Measurements from ENCODE around the gene WIPI1. TPM values are rescaled to one million over a fixed set of nuclear protein-coding genes. Genes with fewer than 3 reads are reported as not detected.

Gene WIPI1
- polyA plus RNA-seq, 1 donor (not counting 4 experiments of a cell fraction or from before 2014, with no cell fraction given), result 49.4 TPM

GRCh38 chr17:68396226-68397107 is 60.8 kb downstream of the WIPI1 start:
- Histone ChIP-seq H3K9me3 (ENCODE audit: control insufficient read depth, low read depth, low read length) (no peaks in the 10 kb centered on the region), H3K4me3 (ENCODE audit: control insufficient read depth in 2 of 3, extremely low read depth in 1 of 3, insufficient read depth in 2 of 3, low read depth in 1 of 3, low read length in 3 of 3) (no peak overlapping the region), H3K36me3 (ENCODE audit: control insufficient read depth in 2 of 2, extremely low read depth in 1 of 2, insufficient read depth in 2 of 2, low read length in 2 of 2) (no peaks in the 10 kb centered on the region), H3K9me1 (ENCODE audit: control insufficient read depth, extremely low read depth, insufficient read depth, low read length) (no peaks in the 10 kb centered on the region), H3K79me2 (ENCODE audit: control insufficient read depth, insufficient read depth, low read length) (no peaks in the 10 kb centered on the region), H3K27ac (ENCODE audit: control insufficient read depth, insufficient read depth, low read length) (no peak overlapping the region), H3K9ac (ENCODE audit: control insufficient read depth, extremely low read depth, insufficient read depth, low read length) (no peak overlapping the region), H3K4me1 (ENCODE audit: control insufficient read depth, extremely low read depth, insufficient read depth, low read length) (no peaks in the 10 kb centered on the region), H3K4me2 (ENCODE audit: control insufficient read depth, extremely low read depth, insufficient read depth, low read depth, low read length) (no peak overlapping the region), H3K27me3 (ENCODE audit: control insufficient read depth, extremely low read depth, insufficient read depth, low read length) (no peaks in the 10 kb centered on the region), H4K20me1 (ENCODE audit: control insufficient read depth, extremely low read depth, insufficient read depth, low read length) (no peaks in the 10 kb centered on the region), H2AFZ (ENCODE audit: control insufficient read depth, low read length) (no peak overlapping the region)
- DNase-seq (ENCODE audit: low read depth, low spot score) (no peak), FAIRE-seq (no peak)
- TF ChIP-seq EZH2 (IDR thresholded peaks at IDR 0.05; ENCODE audit: low read length), result no peak
- TF ChIP-seq CTCF (optimal IDR thresholded peaks at IDR 0.05 in 1 of 3, IDR thresholded peaks at IDR 0.05 in 1 of 3, conservative IDR thresholded peaks at IDR 0.05 in 1 of 3; ENCODE audit: extremely low read depth in 1 of 3, insufficient read depth in 2 of 3, low read length in 3 of 3), result no peak
- dilution Hi-C loops (cut with MboI; ENCODE audit: extremely low pct_ligation_motif_present, low sequenced_read_pairs), result no loop called here

- dilution Hi-C loops (cut with MboI; ENCODE audit: extremely low pct_ligation_motif_present, low sequenced_read_pairs), result no loop called here
- H3K9me3 ChIP-seq (ENCODE audit: control insufficient read depth, low read depth, low read length), result no peaks in the 10 kb centered on the region
Observed at GRCh38 chr17:68394608-68395331, 62.5 kb downstream of the WIPI1 start.

More at GRCh38 chr17:68394608-68395331, 62.5 kb downstream of the WIPI1 start:
- Histone ChIP-seq H3K9ac (ENCODE audit: control insufficient read depth, extremely low read depth, insufficient read depth, low read length) (no peak overlapping the region), H3K4me1 (ENCODE audit: control insufficient read depth, extremely low read depth, insufficient read depth, low read length) (no peaks in the 10 kb centered on the region), H3K4me3 (ENCODE audit: control insufficient read depth in 2 of 3, extremely low read depth in 1 of 3, insufficient read depth in 2 of 3, low read depth in 1 of 3, low read length in 3 of 3) (no peak overlapping the region), H3K9me1 (ENCODE audit: control insufficient read depth, extremely low read depth, insufficient read depth, low read length) (no peaks in the 10 kb centered on the region), H3K27me3 (ENCODE audit: control insufficient read depth, extremely low read depth, insufficient read depth, low read length) (no peaks in the 10 kb centered on the region), H3K4me2 (ENCODE audit: control insufficient read depth, extremely low read depth, insufficient read depth, low read depth, low read length) (no peak overlapping the region), H3K27ac (ENCODE audit: control insufficient read depth, insufficient read depth, low read length) (no peak overlapping the region), H3K79me2 (ENCODE audit: control insufficient read depth, insufficient read depth, low read length) (no peaks in the 10 kb centered on the region), H2AFZ (ENCODE audit: control insufficient read depth, low read length) (no peak overlapping the region), H3K36me3 (ENCODE audit: control insufficient read depth in 2 of 2, extremely low read depth in 1 of 2, insufficient read depth in 2 of 2, low read length in 2 of 2) (no peaks in the 10 kb centered on the region), H4K20me1 (ENCODE audit: control insufficient read depth, extremely low read depth, insufficient read depth, low read length) (no peaks in the 10 kb centered on the region)
- DNase-seq (ENCODE audit: low read depth, low spot score), result no peak
- TF ChIP-seq EZH2 (IDR thresholded peaks at IDR 0.05; ENCODE audit: low read length) (no peak), CTCF (optimal IDR thresholded peaks at IDR 0.05 in 1 of 3, IDR thresholded peaks at IDR 0.05 in 1 of 3, conservative IDR thresholded peaks at IDR 0.05 in 1 of 3; ENCODE audit: extremely low read depth in 1 of 3, insufficient read depth in 2 of 3, low read length in 3 of 3) (no peak)
- no peak for FAIRE-seq

All from keratinocyte (primary cell).